PC-3 (cell line): Measurements from ENCODE around the gene PCDHGC3. TPM values are rescaled to one million over a fixed set of nuclear protein-coding genes. Genes with fewer than 3 reads are reported as not detected.

ENCODE experiments used
- ATAC-seq: fragments of 200-7000 bp; cut with Tn5 transposase; 2 replicates; pipeline ENCODE4 v1.9.1; 2020; ENCODE audit warnings: mild to moderate bottlenecking, moderate library complexity
- BruUV-seq: library from RNA; stranded (reverse); fragments of 400-500 nt; replicated peaks from 2 replicates; lab custom pipeline; 2021; lab: Mats Ljungman, UMichigan
- CTCF ChIA-PET: fragments of 300-600 bp; sonication (Branson Sonifier 250); formaldehyde crosslinking; loops from one replicate; lab custom pipeline; 2022; ENCODE audit warnings: antibody characterized with exemption; lab: Charles Lee
- POLR2A ChIA-PET: fragments of 300-600 bp; sonication (Branson Sonifier 250); formaldehyde crosslinking; loops from one replicate; lab custom pipeline; 2022; ENCODE audit warnings: antibody characterized with exemption; ENCODE audit not compliant: unreplicated experiment; lab: Charles Lee
- DNase-seq: peaks from one replicate; pipeline ENCODE4 v3.0.0-alpha.2; 2015
- H2AFZ ChIP-seq: fragments of 300-600 bp; sonication (generic); 2 replicates; pipeline ENCODE4 v1.6.0; 2016; ENCODE audit warnings: antibody characterized with exemption, low read length
- H3F3A ChIP-seq: fragments of 300-600 bp; sonication (generic); one replicate; pipeline ENCODE4 v1.6.0; 2017; ENCODE audit warnings: antibody characterized with exemption, low read length, control low read depth, mild to moderate bottlenecking; ENCODE audit not compliant: unreplicated experiment
- H3K27ac ChIP-seq: fragments of 300-600 bp; sonication (generic); 2 replicates; pipeline ENCODE4 v1.5.1; 2016; ENCODE audit warnings: mild to moderate bottlenecking, low read length
- H3K27me3 ChIP-seq: fragments of 300-600 bp; sonication (generic); 2 replicates; pipeline ENCODE4 v1.6.1; 2016; ENCODE audit warnings: low read length, mixed read lengths
- H3K36me3 ChIP-seq: fragments of 300-600 bp; sonication (generic); 2 replicates; pipeline ENCODE4 v1.6.1; 2016; ENCODE audit warnings: low read depth, mixed run types, low read length, mixed read lengths
- H3K4me1 ChIP-seq: fragments of 300-600 bp; sonication (generic); 2 replicates; pipeline ENCODE4 v1.5.1; 2016; ENCODE audit warnings: low read length; ENCODE audit not compliant: insufficient read depth
- H3K4me2 ChIP-seq: fragments of 300-600 bp; sonication (generic); 2 replicates; pipeline ENCODE4 v1.6.0; 2016; ENCODE audit warnings: low read length
- H3K4me3 ChIP-seq: fragments of 300-600 bp; sonication (generic); 2 replicates; pipeline ENCODE4 v1.5.1; 2016; ENCODE audit warnings: mild to moderate bottlenecking, low read length, mixed read lengths
- H3K79me2 ChIP-seq: fragments of 300-600 bp; sonication (generic); 2 replicates; pipeline ENCODE4 v1.6.1; 2017; ENCODE audit warnings: low read length, mixed read lengths
- H3K9ac ChIP-seq: fragments of 300-600 bp; sonication (generic); 2 replicates; pipeline ENCODE4 v1.6.0; 2016; ENCODE audit warnings: mild to moderate bottlenecking, low read length
- H3K9me2 ChIP-seq: fragments of 300-600 bp; sonication (generic); replicated peaks from 2 replicates; pipeline ENCODE4 v1.6.1; 2016; ENCODE audit warnings: mixed run types, low read length, mixed read lengths
- H3K9me3 ChIP-seq: fragments of 300-600 bp; sonication (generic); 2 replicates; pipeline ENCODE4 v1.6.1; 2016; ENCODE audit warnings: low read length, mixed read lengths
- H4K20me1 ChIP-seq: fragments of 300-600 bp; sonication (generic); 2 replicates; pipeline ENCODE4 v1.6.1; 2016; ENCODE audit warnings: low read length, mixed read lengths
- CTCF ChIP-seq: fragments of 300-600 bp; sonication (generic); conservative IDR thresholded peaks from 2 replicates; pipeline ENCODE4 v1.5.1; 2017; ENCODE audit warnings: antibody characterized with exemption, low read depth, mild to moderate bottlenecking, low read length
- EZH2 ChIP-seq: fragments of 300-600 bp; sonication (generic); IDR thresholded peaks from one replicate; pipeline ENCODE4 v1.6.1; 2017; ENCODE audit warnings: antibody characterized with exemption, mild to moderate bottlenecking, low read length; ENCODE audit not compliant: unreplicated experiment
- EZH2phosphoT487 ChIP-seq: fragments of 300-600 bp; sonication (generic); IDR thresholded peaks from 2 replicates; pipeline ENCODE4 v1.6.1; 2018; ENCODE audit warnings: mild to moderate bottlenecking, antibody characterized with exemption, low read length, borderline replicate concordance
- intact Hi-C: fragments of 100-400 bp; cut with micrococcal nuclease; formaldehyde crosslinking; loops from 2 replicates; pipeline ENCODE4 v1.9.0; 2023
- total RNA-seq: library from RNA; depleted of rRNA; stranded (reverse); fragments of >200 nt; gene quantifications from 2 replicates; pipeline ENCODE4 v1.2.3, GENCODE V29; 2014

Gene PCDHGC3
- total RNA-seq, 1 experiment from 2014 or later = 2.1 TPM

- Histone ChIP-seq H3K36me3 (peaks cover 8% of the 10 kb centered on the region), H3K4me1 (peaks cover 13% of the 10 kb centered on the region; the same call in 1 of the 2 replicates), H2AFZ (no peak overlapping the region), H3K27me3 (no peaks in the 10 kb centered on the region), H3K27ac (no peak overlapping the region), H3K9me2 (no peaks in the 10 kb centered on the region), H4K20me1 (no peaks in the 10 kb centered on the region), H3K4me3 (no peak overlapping the region), H3F3A (no peaks in the 10 kb centered on the region), H3K4me2 (no peak overlapping the region), H3K9me3 (no peaks in the 10 kb centered on the region), H3K9ac (no peak overlapping the region), H3K79me2 (no peaks in the 10 kb centered on the region)
- no TSS peak for BruUV-seq
- CTCF ChIA-PET = no interaction called here
- DNase-seq (peak; percentile 55), ATAC-seq (0 out of 2 replicates have a peak, but pooled peaks have one; percentile 9)
- no peak for TF ChIP-seq EZH2
- peak; percentile 72 for TF ChIP-seq CTCF
- POLR2A ChIA-PET = no interaction called here
- intact Hi-C loops = no loop called here
Observed at GRCh38 chr5:141512390-141512910, 36.7 kb downstream of the PCDHGC3 start.

- POLR2A ChIA-PET = no interaction called here
- Histone ChIP-seq H3K9ac (no peak overlapping the region), H3K27ac (no peak overlapping the region), H3F3A (no peaks in the 10 kb centered on the region), H2AFZ (no peak overlapping the region), H3K27me3 (no peaks in the 10 kb centered on the region), H3K4me2 (no peak overlapping the region), H3K4me3 (no peak overlapping the region), H3K9me3 (no peaks in the 10 kb centered on the region), H3K9me2 (no peaks in the 10 kb centered on the region), H3K4me1 (peaks cover 13% of the 10 kb centered on the region; the same call in 1 of the 2 replicates), H3K79me2 (no peaks in the 10 kb centered on the region), H3K36me3 (peaks cover 14% of the 10 kb centered on the region), H4K20me1 (no peaks in the 10 kb centered on the region)
- DNase-seq (no peak), ATAC-seq (no peak)
- TF ChIP-seq CTCF (no peak), EZH2phosphoT487 (no peak), EZH2 (no peak)
- BruUV-seq = no TSS peak
- CTCF ChIA-PET = no interaction called here
- intact Hi-C loops = no loop called here
Observed at GRCh38 chr5:141512911-141513626, 37.3 kb downstream of the PCDHGC3 start.
